ENCODE results near the gene NFIB. TPM values are rescaled to one million over a fixed set of nuclear protein-coding genes. Genes with fewer than 3 reads are reported as not detected.

The NFIB gene
- total and polyA plus RNA-seq, 8 donors, result 8.9 to 65.0 (median 45.7) TPM

- DNase-seq (no peak), FAIRE-seq (peak; percentile 49), ATAC-seq (peak in 3 of 4 donors; percentile 5 to 42 (median 25))
- Histone ChIP-seq H3K36me3 (no peaks in the 10 kb centered on the region), H3K27ac (peak overlapping the region in 2 of 4 donors; percentile 85 to 87), H3K4me1 (peaks cover 19 to 34% (median 31%) of the 10 kb centered on the region in 3 donors), H3K27me3 (no peaks in the 10 kb centered on the region), H3K9me3 (no peaks in the 10 kb centered on the region), H3K4me3 (no peak overlapping the region)
- no peak for TF ChIP-seq CTCF (IDR thresholded peaks at IDR 0.05)
- 26 to 27% methylated on average over 1 of the region's 1 CpG for WGBS, 2 donors
- intact Hi-C loops (cut with DNase I), result no loop called here
Measured at GRCh38 chr9:14250794-14251153, 63.2 kb downstream of the NFIB start.

GRCh38 chr9:14249527-14249926 lies 64.4 kb downstream of the NFIB start:
- FAIRE-seq (no peak), DNase-seq (no peak), ATAC-seq (no peak)
- Histone ChIP-seq H3K9me3 (no peaks in the 10 kb centered on the region), H3K36me3 (no peaks in the 10 kb centered on the region), H3K4me3 (no peak overlapping the region), H3K27ac (peak overlapping the region in 1 of 4 donors; percentile 85), H3K4me1 (peaks cover 19 to 31% (median 29%) of the 10 kb centered on the region in 3 donors), H3K27me3 (no peaks in the 10 kb centered on the region)
- 78 to 87% methylated on average over 2 of the region's 2 CpGs for WGBS, 2 donors
- no peak for TF ChIP-seq CTCF (IDR thresholded peaks at IDR 0.05)
- intact Hi-C loops (cut with DNase I), result no loop called here

- peaks cover 19 to 31% (median 29%) of the 10 kb centered on the region in 3 donors for H3K4me1 ChIP-seq
Measured at GRCh38 chr9:14248149-14248548, 65.8 kb downstream of the NFIB start.

GRCh38 chr9:14247577-14247976 lies 66.4 kb downstream of the NFIB start:
- H3K36me3 ChIP-seq, result no peaks in the 10 kb centered on the region
- WGBS, 2 donors, result 92 to 95% methylated on average over 1 of the region's 1 CpG
- intact Hi-C loops (cut with DNase I), result no loop called here
- no peak for TF ChIP-seq CTCF (IDR thresholded peaks at IDR 0.05)
- H3K4me3 ChIP-seq, result no peak overlapping the region
- FAIRE-seq, result no peak
- no peak overlapping the region for H3K27ac ChIP-seq
- H3K27me3 ChIP-seq, result no peaks in the 10 kb centered on the region
- ATAC-seq, result no peak
- no peaks in the 10 kb centered on the region for H3K9me3 ChIP-seq
- DNase-seq, result no peak
- H3K4me1 ChIP-seq, result peaks cover 19 to 36% (median 30%) of the 10 kb centered on the region in 3 donors

More at GRCh38 chr9:14248149-14248548, 65.8 kb downstream of the NFIB start:
- ATAC-seq, result no peak
- no peaks in the 10 kb centered on the region for H3K9me3 ChIP-seq
- no peak for FAIRE-seq
- TF ChIP-seq CTCF (IDR thresholded peaks at IDR 0.05), result no peak
- 92 to 96% methylated on average over 1 of the region's 1 CpG for WGBS, 2 donors
- intact Hi-C loops (cut with DNase I), result no loop called here
- no peaks in the 10 kb centered on the region for H3K27me3 ChIP-seq
- H3K36me3 ChIP-seq, result no peaks in the 10 kb centered on the region
- H3K4me3 ChIP-seq, result no peak overlapping the region
- no peak for DNase-seq
- no peak overlapping the region for H3K27ac ChIP-seq

GRCh38 chr9:14246951-14247350 lies 67.0 kb downstream of the NFIB start:
- H3K27me3 ChIP-seq, result no peaks in the 10 kb centered on the region
- DNase-seq, result no peak
- no peak for ATAC-seq
- H3K36me3 ChIP-seq, result no peaks in the 10 kb centered on the region
- TF ChIP-seq CTCF (IDR thresholded peaks at IDR 0.05), result no peak
- H3K9me3 ChIP-seq, result no peaks in the 10 kb centered on the region
- H3K4me3 ChIP-seq, result no peak overlapping the region
- no peak overlapping the region for H3K27ac ChIP-seq
- WGBS, 2 donors, result 83 to 86% methylated on average over 1 of the region's 1 CpG
- intact Hi-C loops (cut with DNase I), result no loop called here
- peaks cover 15 to 34% (median 32%) of the 10 kb centered on the region in 3 donors for H3K4me1 ChIP-seq
- no peak for FAIRE-seq

Data from pancreas (tissue), 10 donors.